ENCODE results near the gene PHB1. TPM values are rescaled to one million over a fixed set of nuclear protein-coding genes. Genes with fewer than 3 reads are reported as not detected.

The PHB1 gene
- total RNA-seq (2021; fragmentation: NEBNext Ultra II Directional; extraction: Animal tissue kit (Norgen Biotek cat#: 25700)): 386 and 401 TPM in 2 replicates
- polyA plus RNA-seq (2011; rRNA removed): 419 and 597 TPM in 2 replicates
- polyA plus RNA-seq (2011; cell fraction: cytosol; rRNA removed): 510 TPM
- polyA plus RNA-seq (2011; cell fraction: nucleus; rRNA removed): 402 TPM
- 394 to 508 TPM (median 469 TPM) in 4 replicates for polyA plus RNA-seq (2012, experiment 1 of 2)
- polyA plus RNA-seq (2012, experiment 2 of 2): 401 TPM
- 170 TPM for polyA plus RNA-seq (2013, experiment 1 of 2)
- 179 TPM for polyA plus RNA-seq (2013, experiment 2 of 2)
- 690 and 757 TPM in 2 replicates for polyA minus RNA-seq (2011; rRNA and poly(A)+ RNA removed)
- 130 TPM for polyA minus RNA-seq (2011; cell fraction: cytosol; rRNA and poly(A)+ RNA removed)
- 90.2 TPM for polyA minus RNA-seq (2011; cell fraction: nucleus; rRNA and poly(A)+ RNA removed)
- long read RNA-seq, experiment 1, transcript PHB-215 (7 exons, 1,908 nt): minor isoform, 12 of 372 reads
- long read RNA-seq, experiment 1, transcript PHB-211 (2 exons, 852 nt): minor isoform, 12 of 372 reads
- long read RNA-seq, experiment 1, transcript PHB-201 (7 exons, 1,832 nt): major isoform, 154 of 372 reads
- long read RNA-seq, experiment 1, partial matches to known transcripts: 133 of 372 reads
- long read RNA-seq, experiment 1, other reads (novel, unspliced or antisense): 59 of 372 reads
- long read RNA-seq, experiment 2, transcript PHB-201 (7 exons, 1,832 nt): major isoform, 863 of 952 reads
- long read RNA-seq, experiment 2, transcript PHB-214 (8 exons, 1,952 nt): minor isoform, 17 of 952 reads
- long read RNA-seq, experiment 2, transcript PHB-215 (7 exons, 1,908 nt): minor isoform, 21 of 952 reads
- long read RNA-seq, experiment 2, partial matches to known transcripts: 29 of 952 reads
- long read RNA-seq, experiment 2, other reads (novel, unspliced or antisense): 22 of 952 reads

- Histone ChIP-seq H2BK5ac (ENCODE audit: low read depth, low read length) (peak within 1 kb of the TSS; percentile 89; the same call in 1 of the 2 replicates), H3K23me2 (ENCODE audit: low read depth, low read length) (peaks cover 7% of the 10 kb centered on the region; the same call in 1 of the 2 replicates), H3K27me3 (replicated peaks in 1 of 4; ENCODE audit: control insufficient read depth in 3 of 4, extremely low read depth in 1 of 4, insufficient read depth in 3 of 4, low read length in 3 of 4) (no peaks in the 10 kb centered on the region), H3K9me3 (ENCODE audit: insufficient read depth in 2 of 2, low read depth in 1 of 2, low read length in 1 of 2) (peaks cover 0 to 7% of the 10 kb centered on the region in 2 experiments; a peak in 1 of 4 replicates), H3K4me3 (ENCODE audit: extremely low read depth in 1 of 4, insufficient read depth in 2 of 4, low read depth in 3 of 4, low read length in 4 of 4) (peak within 1 kb of the TSS; percentile 92 to 99 (median 96)), H4K8ac (ENCODE audit: extremely low read depth, insufficient read depth, low read length) (peak within 1 kb of the TSS; percentile 95; the same call in 1 of the 2 replicates), H2AFZ (ENCODE audit: low read length) (peak within 1 kb of the TSS; percentile 62), H3K14ac (ENCODE audit: insufficient read length) (no peak within 1 kb of the TSS), H2BK120ac (replicated peaks; ENCODE audit: low read depth, low read length) (no peak within 1 kb of the TSS), H3K4ac (replicated peaks; ENCODE audit: insufficient read length, low read depth, low read length) (no peak within 1 kb of the TSS), H3K4me2 (ENCODE audit: insufficient read depth in 1 of 2, low read depth in 2 of 2, low read length in 2 of 2) (peak within 1 kb of the TSS; percentile 80 to 93), H3K23ac (ENCODE audit: insufficient read length) (no peak within 1 kb of the TSS), H3K4me1 (replicated peaks in 1 of 4; ENCODE audit: control insufficient read depth in 3 of 4, insufficient read depth in 4 of 4, low read length in 3 of 4) (no peaks in the 10 kb centered on the region), H3K9ac (replicated peaks in 1 of 4; ENCODE audit: extremely low read depth in 1 of 4, low read depth in 3 of 4, low read length in 3 of 4) (peak within 1 kb of the TSS; percentile 71 to 95 (median 81)), H4K91ac (replicated peaks; ENCODE audit: insufficient read length, low read length) (no peak within 1 kb of the TSS), H2BK15ac (ENCODE audit: low read length) (no peak within 1 kb of the TSS), H2AK5ac (ENCODE audit: low read depth, low read length) (peak within 1 kb of the TSS; percentile 32; the same call in 1 of the 2 replicates), H4K5ac (ENCODE audit: insufficient read length, low read depth, low read length) (peak within 1 kb of the TSS; percentile 77), H3K79me2 (ENCODE audit: control insufficient read depth in 1 of 2, insufficient read depth in 2 of 2, low read length in 2 of 2) (peaks cover 4 to 13% of the 10 kb centered on the region in 2 experiments; a peak in 3 of 4 replicates), H3K36me3 (ENCODE audit: control insufficient read depth in 2 of 4, insufficient read depth in 4 of 4, low read length in 3 of 4) (peaks cover 16 to 34% (median 30%) of the 10 kb centered on the region in 4 experiments), H3K79me1 (ENCODE audit: low read depth, low read length) (peaks cover 2% of the 10 kb centered on the region), H2BK12ac (ENCODE audit: low read depth, low read length) (no peak within 1 kb of the TSS; the same call in 1 of the 2 replicates), H2BK20ac (ENCODE audit: low read length) (no peak within 1 kb of the TSS), H3K18ac (ENCODE audit: extremely low read depth, low read length) (peak within 1 kb of the TSS; percentile 94), H3K56ac (replicated peaks; ENCODE audit: insufficient read length, low read depth, low read length) (peak within 1 kb of the TSS; percentile 66), H4K20me1 (replicated peaks in 1 of 2; ENCODE audit: control insufficient read depth in 1 of 2, insufficient read depth in 2 of 2, low read length in 2 of 2) (peaks cover 1 to 5% of the 10 kb centered on the region in 2 experiments), H3K27ac (ENCODE audit: low read depth, low read length) (no peak within 1 kb of the TSS)
- DNase-seq (ENCODE audit: low read depth in 1 of 2, low spot score in 2 of 2): peak; percentile 90 to 95
- 4% methylated on average over 29 of the region's 30 CpGs; no CpG with 5 or more reads in 1 of the 2 experiments for WGBS, 2 experiments (ENCODE audit: extremely low coverage in 1 of 2, insufficient coverage in 1 of 2, insufficient read length in 1 of 2, insufficient replicate concordance in 2 of 2, low coverage in 1 of 2, low lambda C conversion rate in 2 of 2, missing lambda C conversion rate in 1 of 2)
- POLR2A ChIA-PET (ENCODE audit: partially characterized antibody): interaction anchor here (0.6 to 1.6 kb wide), 12 partner anchors 11 to 349 kb away, joined by 3 to 7 read pairs (median 4); no protein-coding TSS in a partner anchor
- peak; percentile 81 for FAIRE-seq
- CTCF ChIA-PET (ENCODE audit: partially characterized antibody): interaction anchor here (0.5 to 6.1 kb wide), 8 partner anchors 20 to 770 kb away, joined by 3 to 43 read pairs (median 4); no protein-coding TSS in a partner anchor
- no peak for TF ChIP-seq KDM1A (IDR thresholded peaks at IDR 0.05; ENCODE audit: borderline replicate concordance, low read length)
- no peak for TF ChIP-seq NANOG (IDR thresholded peaks at IDR 0.05; ENCODE audit: insufficient read depth, low read depth, low read length, poor library complexity, severe bottlenecking)
- TF ChIP-seq ASH2L (IDR thresholded peaks at IDR 0.05; ENCODE audit: low read length): peak; percentile 30
- peak; percentile 60; the same call in 1 of the 2 replicates for TF ChIP-seq TAF1 (IDR thresholded peaks at IDR 0.05; ENCODE audit: low read depth, low read length)
- TF ChIP-seq KDM4A (IDR thresholded peaks at IDR 0.05; ENCODE audit: low read depth, low read length, severe bottlenecking): peak; percentile 76
- no peak for TF ChIP-seq CBX5 (IDR thresholded peaks at IDR 0.05; ENCODE audit: low read depth, low read length)
- peak; percentile 69 for TF ChIP-seq BRCA1 (IDR thresholded peaks at IDR 0.05; ENCODE audit: low read depth, low read length)
Observed at GRCh38 chr17:49414622-49415350, at the start of gene PHB1. TSS of gene PHB1 (minus strand) at chr17:49414882. CDS start at chr17:49413264, 1,618 bp downstream.
